Panc1 (cell line): ENCODE results near the gene UCP3.

ENCODE experiments used
- CTCF ChIP-seq: fragments of 450-650 bp; IDR thresholded peaks from 2 replicates; pipeline ENCODE4 v1.5.1; 2017; ENCODE audit warnings: mild to moderate bottlenecking
- POLR2AphosphoS5 ChIP-seq: IDR thresholded peaks from 2 replicates; pipeline ENCODE4 v1.6.1; 2012; ENCODE audit warnings: mild to moderate bottlenecking, low read depth, low read length, moderate library complexity
- REST ChIP-seq, 2 experiments: IDR thresholded peaks; 2 replicates each; pipeline ENCODE4 v1.6.1; 2011 to 2012; ENCODE audit warnings: low read depth in 2 of 2, control low read depth in 1 of 2, low read length in 1 of 2, mild to moderate bottlenecking in 1 of 2, moderate library complexity in 1 of 2; ENCODE audit not compliant: insufficient read depth in 1 of 2
- TCF7L2 ChIP-seq: IDR thresholded peaks from 2 replicates; pipeline ENCODE4 v1.6.1; 2011; ENCODE audit warnings: mild to moderate bottlenecking, low read depth, low read length, inconsistent platforms

- TF ChIP-seq REST (IDR thresholded peaks at IDR 0.05; ENCODE audit: insufficient read depth in 1 of 2, low read depth in 2 of 2, low read length in 1 of 2): no peak
- TF ChIP-seq POLR2AphosphoS5: no peak
- TF ChIP-seq CTCF: no peak
- no peak for TF ChIP-seq TCF7L2
Measured at GRCh38 chr11:73974604-73975478, 34.0 kb downstream of the UCP3 start.
